HG02885 (cell line): Measurements from ENCODE around the gene CUX1.

Experiments used
- ATAC-seq: cut with Tn5 transposase; IDR thresholded peaks from one replicate; pipeline ENCODE4 v1.9.1; 2021; ENCODE audit warnings: mild to moderate bottlenecking; ENCODE audit not compliant: unreplicated experiment, poor library complexity

CUX1 gene

GRCh38 chr7:102055181-102055976, 238.0 kb downstream of the CUX1 start:
- ATAC-seq: no peak

- no peak for ATAC-seq
These were observed 242.1 kb downstream of the CUX1 start for GRCh38 chr7:102059524-102059923.

- ATAC-seq: no peak
These were observed 244.0 kb downstream of the CUX1 start for GRCh38 chr7:102061354-102061945.

- peak; percentile 68 for ATAC-seq
These were observed 244.6 kb downstream of the CUX1 start for GRCh38 chr7:102061981-102062390.

- no peak for ATAC-seq
These were observed 246.3 kb downstream of the CUX1 start for GRCh38 chr7:102063690-102064180.

GRCh38 chr7:102064361-102065025, 247.1 kb downstream of the CUX1 start:
- no peak for ATAC-seq

- ATAC-seq: no peak
These were observed 247.8 kb downstream of the CUX1 start for GRCh38 chr7:102065226-102065625.

- ATAC-seq: no peak
These were observed 249.1 kb downstream of the CUX1 start for GRCh38 chr7:102066476-102066875.

GRCh38 chr7:102068846-102069245, 251.4 kb downstream of the CUX1 start:
- no peak for ATAC-seq

GRCh38 chr7:102069931-102070629, 252.7 kb downstream of the CUX1 start:
- no peak for ATAC-seq

GRCh38 chr7:102072003-102072402, 254.6 kb downstream of the CUX1 start:
- ATAC-seq: no peak

- no peak for ATAC-seq
These were observed 255.3 kb downstream of the CUX1 start for GRCh38 chr7:102072636-102073209.

GRCh38 chr7:102073931-102074880, 256.8 kb downstream of the CUX1 start:
- ATAC-seq: no peak

- no peak for ATAC-seq
These were observed 257.7 kb downstream of the CUX1 start for GRCh38 chr7:102075126-102075525.

- ATAC-seq: no peak
These were observed 258.2 kb downstream of the CUX1 start for GRCh38 chr7:102075553-102076135.

- ATAC-seq: no peak
These were observed 259.7 kb downstream of the CUX1 start for GRCh38 chr7:102077081-102077480.

- no peak for ATAC-seq
These were observed 262.0 kb downstream of the CUX1 start for GRCh38 chr7:102079140-102080018.

GRCh38 chr7:102080019-102080433, 262.6 kb downstream of the CUX1 start:
- no peak for ATAC-seq
